CD4-positive, alpha-beta T cell (primary cell): ENCODE results near the gene USP19. TPM values are rescaled to one million over a fixed set of nuclear protein-coding genes. Genes with fewer than 3 reads are reported as not detected.

Experiments
- ATAC-seq: fragments of 200-7000 bp; cut with Tn5 transposase; one replicate; pipeline ENCODE4 v1.10.0; 2022; ENCODE audit warnings: mild to moderate bottlenecking; ENCODE audit not compliant: poor library complexity
- CTCF ChIA-PET: fragments of 350-600 bp; sonication (Branson Sonifier 250); formaldehyde crosslinking; loops from one replicate; lab custom pipeline; 2021; ENCODE audit warnings: antibody characterized with exemption, inconsistent platforms; lab: Charles Lee
- POLR2A ChIA-PET: fragments of 350-600 bp; sonication (Branson Sonifier 250); formaldehyde crosslinking; loops from one replicate; lab custom pipeline; 2021; ENCODE audit warnings: antibody characterized with exemption, inconsistent platforms; lab: Charles Lee
- DNase-seq, 14 experiments: peaks; one replicate each; pipeline ENCODE4 v3.0.0-alpha.2; 2013 to 2020; ENCODE audit warnings: mixed read lengths in 2 of 14
- H3K27ac ChIP-seq, 2 donors: one replicate each; pipeline versions ENCODE4 v1.5.1 to v1.7.0; 2013; ENCODE audit warnings: low read length in 2 of 2, low read depth in 1 of 2, mild to moderate bottlenecking in 1 of 2
- H3K27me3 ChIP-seq, 2 experiments: 1 replicate in 1 of 2; 2 replicates in 1 of 2; pipeline versions ENCODE4 v1.6.1 to v1.7.0; 2013; ENCODE audit warnings: low read length in 2 of 2, control low read depth in 1 of 2, mild to moderate bottlenecking in 1 of 2, moderate library complexity in 1 of 2; ENCODE audit not compliant: insufficient read depth in 2 of 2, control insufficient read depth in 1 of 2
- H3K36me3 ChIP-seq: one replicate; pipeline ENCODE4 v1.6.1; 2013; ENCODE audit warnings: low read length, control low read depth; ENCODE audit not compliant: insufficient read depth
- H3K4me1 ChIP-seq: one replicate; pipeline ENCODE4 v1.6.1; 2013; ENCODE audit warnings: low read length, control low read depth; ENCODE audit not compliant: insufficient read depth
- H3K4me3 ChIP-seq: one replicate; pipeline ENCODE4 v1.5.1; 2013; ENCODE audit warnings: mild to moderate bottlenecking, low read length, moderate library complexity
- H3K9me3 ChIP-seq, 2 experiments: 1 replicate in 1 of 2; 2 replicates in 1 of 2; pipeline versions ENCODE4 v1.6.1 to v1.7.0; 2013; ENCODE audit warnings: low read length in 2 of 2, mild to moderate bottlenecking in 2 of 2, control low read depth in 1 of 2, moderate library complexity in 1 of 2; ENCODE audit not compliant: control insufficient read depth in 1 of 2, insufficient read depth in 1 of 2
- H3K27ac Mint-ChIP-seq: one replicate; pipeline ENCODE4 v1.8.0; 2020; ENCODE audit warnings: mixed read lengths
- H3K27me3 Mint-ChIP-seq: one replicate; pipeline ENCODE4 v1.8.0; 2021; ENCODE audit warnings: mixed read lengths
- H3K36me3 Mint-ChIP-seq: one replicate; pipeline ENCODE4 v1.8.0; 2021; ENCODE audit warnings: low read depth, mixed read lengths
- H3K4me1 Mint-ChIP-seq: one replicate; pipeline ENCODE4 v1.8.0; 2021; ENCODE audit warnings: low read depth, mixed read lengths
- H3K4me3 Mint-ChIP-seq: one replicate; pipeline ENCODE4 v1.8.0; 2020; ENCODE audit warnings: mild to moderate bottlenecking, mixed read lengths
- H3K9me3 Mint-ChIP-seq: one replicate; pipeline ENCODE4 v1.8.0; 2020; ENCODE audit warnings: mixed read lengths
- CTCF ChIP-seq: fragments of 200-600 bp; IDR thresholded peaks from one replicate; pipeline ENCODE4 v1.8.0; 2022; ENCODE audit warnings: antibody characterized with exemption, mild to moderate bottlenecking
- intact Hi-C, 2 experiments: fragments of 100-400 bp; cut with DNase I in 1 of 2; cut with micrococcal nuclease in 1 of 2; formaldehyde crosslinking; loops; one replicate each; pipeline versions ENCODE4 v1.15.1 to v1.9.0; 2023 to 2025; cut with DNase I, micrococcal nuclease
- total RNA-seq, 174 experiments: library from RNA in 2 of 174; stranded (reverse) in 2 of 174; gene quantifications; one replicate each; pipeline ENCODE4 v1.2.3 and lab custom pipeline; 2021 to 2026

The USP19 gene
- total RNA-seq, 2 experiments from 2014 or later = 84.9 to 86.2 TPM

GRCh38 chr3:49098429-49098828 lies 22.2 kb downstream of the USP19 start:
- peaks cover 69% of the 10 kb centered on the region for H3K36me3 Mint-ChIP-seq

DNA sequence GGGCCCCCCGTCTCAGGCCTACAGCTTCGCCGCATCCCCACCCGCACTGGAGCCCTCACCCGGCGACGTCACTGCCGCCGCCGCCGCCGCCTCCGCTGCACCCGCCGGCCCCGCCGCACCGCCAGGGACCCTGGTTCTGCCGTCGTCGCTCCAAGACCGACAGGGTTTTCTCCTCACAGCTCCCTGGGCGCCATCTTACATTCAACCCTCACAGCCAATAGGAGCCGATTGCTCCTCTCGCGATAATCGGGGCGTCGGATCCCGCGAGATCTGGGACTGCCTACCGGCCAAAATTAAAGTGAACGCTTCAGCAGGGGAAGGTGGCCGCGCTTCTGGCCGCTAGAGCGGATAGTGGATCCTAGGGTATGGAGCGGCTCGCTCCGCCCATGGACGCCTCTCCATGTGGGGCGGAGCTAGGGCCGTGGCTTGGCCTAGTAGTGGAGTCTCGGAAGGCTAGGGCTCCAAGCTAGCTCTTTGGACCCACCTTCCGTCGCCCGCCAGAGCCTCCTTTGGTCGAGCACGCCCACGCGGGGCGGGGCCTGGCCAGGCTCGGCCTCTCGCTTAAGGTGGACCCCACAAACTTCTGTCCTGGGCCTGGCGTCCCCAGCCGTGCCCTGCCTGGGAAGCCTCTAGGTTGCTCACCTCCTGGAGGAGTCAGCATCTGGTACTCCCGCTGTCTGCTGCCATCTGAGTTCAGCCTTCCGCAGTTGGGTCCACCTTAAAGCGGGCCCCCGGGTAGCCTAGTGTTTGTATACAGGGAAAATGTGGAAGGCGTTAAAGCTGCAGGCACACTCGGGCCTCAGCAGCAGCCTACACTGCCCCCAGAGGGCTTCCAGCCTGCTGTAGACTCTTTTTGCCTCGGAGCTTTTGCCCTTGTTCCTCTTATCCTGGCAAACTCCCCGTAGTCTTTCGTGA lies 26.5 kb downstream of the USP19 start, which contains the start of gene QRICH1:
Gene QRICH1 (minus strand): TSS at position 219 of the 915 bp plus-strand sequence. CDS start 17,054 bp downstream, outside the sequence.
- ATAC-seq (peak; percentile 76), DNase-seq (peak; percentile 91 to 98 (median 94))
- peak within 1 kb of the TSS; percentile 96 for H3K4me3 Mint-ChIP-seq
- intact Hi-C loops = loop anchor here (1.0 to 5.0 kb wide), 14 partner anchors 10 to 1617 kb away; partner anchors contain the start of genes QARS1 (in 2 of the 2), CCDC71 (in 1 of the 2), DAG1 (in 1 of the 2) and NDUFAF3 (in 1 of the 2)
- H3K9me3 ChIP-seq = no peaks in the 10 kb centered on the region
- H3K4me3 ChIP-seq = peak within 1 kb of the TSS; percentile 87
- peak within 1 kb of the TSS; percentile 95 for H3K27ac Mint-ChIP-seq
- H3K27ac ChIP-seq = peak within 1 kb of the TSS; percentile 74 to 93
- no peaks in the 10 kb centered on the region for H3K27me3 Mint-ChIP-seq
- ChIA-PET CTCF (interaction anchor here (0.6 to 3.8 kb wide), 29 partner anchors 9 to 459 kb away, joined by 3 to 28 read pairs (median 5); partner anchors contain the start of genes IMPDH2, KLHDC8B, NDUFAF3 and QARS1), POLR2A (interaction anchor here (0.6 to 3.6 kb wide), 45 partner anchors 10 to 1475 kb away, joined by 3 to 92 read pairs (median 5); partner anchors contain the start of genes AMIGO3, ARIH2, CELSR3 and DAG1)
- H3K4me1 ChIP-seq = peaks cover 43% of the 10 kb centered on the region
- H3K4me1 Mint-ChIP-seq = peaks cover 46% of the 10 kb centered on the region
- no peaks in the 10 kb centered on the region for H3K9me3 Mint-ChIP-seq
- peaks cover 37% of the 10 kb centered on the region for H3K36me3 ChIP-seq
- peaks cover 59% of the 10 kb centered on the region for H3K36me3 Mint-ChIP-seq
- no peaks in the 10 kb centered on the region for H3K27me3 ChIP-seq
- TF ChIP-seq CTCF = peak; percentile 57

More at GRCh38 chr3:49098429-49098828, 22.2 kb downstream of the USP19 start:
- POLR2A ChIA-PET = no interaction called here
- Histone ChIP-seq H3K36me3 (peaks cover 58% of the 10 kb centered on the region), H3K9me3 (no peaks in the 10 kb centered on the region), H3K4me3 (no peak overlapping the region), H3K27ac (no peak overlapping the region), H3K27me3 (no peaks in the 10 kb centered on the region), H3K4me1 (peaks cover 23% of the 10 kb centered on the region)
- CTCF ChIA-PET = no interaction called here
- no peak for TF ChIP-seq CTCF
- Mint-ChIP-seq H3K9me3 (no peaks in the 10 kb centered on the region), H3K27ac (no peak overlapping the region), H3K4me3 (peak overlapping the region; percentile 31), H3K27me3 (no peaks in the 10 kb centered on the region), H3K4me1 (peaks cover 20% of the 10 kb centered on the region)
- ATAC-seq = no peak
- DNase-seq = no peak
- intact Hi-C loops = no loop called here
